Activated gamma-delta T cell treated with Interleukin-2 at 50 U/mL for 16 hours (primary cell): ENCODE measurements around the gene IRGC.
A peak's percentile ranks its signal among the peaks of the same experiment; 100 is the strongest.

Source experiments
- DNase-seq: peaks from one replicate; pipeline ENCODE4 v3.0.0-alpha.2; 2020

Gene IRGC

GRCh38 chr19:43726736-43727592, 11.1 kb downstream of the IRGC start:
- DNase-seq = no peak

GRCh38 chr19:43727593-43727853, 11.6 kb downstream of the IRGC start:
- no peak for DNase-seq

GRCh38 chr19:43729919-43730318, 14.0 kb downstream of the IRGC start:
- DNase-seq = no peak

GRCh38 chr19:43731346-43731745, 15.5 kb downstream of the IRGC start:
- DNase-seq = no peak

GRCh38 chr19:43731846-43732245, 16.0 kb downstream of the IRGC start:
- DNase-seq = no peak

GRCh38 chr19:43735013-43735412, 19.1 kb downstream of the IRGC start:
- DNase-seq = no peak

GRCh38 chr19:43735957-43736356, 20.1 kb downstream of the IRGC start:
- DNase-seq = no peak

- no peak for DNase-seq
Observed at GRCh38 chr19:43738780-43739211, 22.9 kb downstream of the IRGC start.

- DNase-seq = no peak
Observed at GRCh38 chr19:43739439-43740235, 23.8 kb downstream of the IRGC start.

GRCh38 chr19:43741075-43741825, 25.4 kb downstream of the IRGC start:
- no peak for DNase-seq

GRCh38 chr19:43743059-43743458, 27.2 kb downstream of the IRGC start:
- DNase-seq = no peak

- DNase-seq = no peak
Observed at GRCh38 chr19:43747557-43748204, 31.8 kb downstream of the IRGC start.

GRCh38 chr19:43748205-43748594, 32.3 kb downstream of the IRGC start:
- DNase-seq = no peak

- no peak for DNase-seq
Observed at GRCh38 chr19:43748685-43749084, 32.8 kb downstream of the IRGC start.

GRCh38 chr19:43749152-43749551, 33.3 kb downstream of the IRGC start:
- no peak for DNase-seq

GRCh38 chr19:43749898-43750297, 34.0 kb downstream of the IRGC start:
- no peak for DNase-seq

GRCh38 chr19:43751466-43752220, 35.8 kb downstream of the IRGC start:
- no peak for DNase-seq

- no peak for DNase-seq
Observed at GRCh38 chr19:43752287-43752875, 36.5 kb downstream of the IRGC start.

GRCh38 chr19:43754253-43754502, 38.3 kb downstream of the IRGC start:
- DNase-seq = no peak

- peak; percentile 98 for DNase-seq
Observed at GRCh38 chr19:43754503-43755255, 38.8 kb downstream of the IRGC start, which contains the start of gene SMG9. Gene SMG9, minus strand, starts transcription at chr19:43754962. Its CDS starts 4,221 bp downstream, at chr19:43750741.

- peak; percentile 72 for DNase-seq
Observed at GRCh38 chr19:43755256-43755801, 39.5 kb downstream of the IRGC start.
